GM12864 (cell line): ENCODE results near the gene COPB2.

Experiments used
- DNase-seq: peaks from one replicate; pipeline ENCODE4 v3.0.0-alpha.2; 2011; ENCODE audit warnings: low read depth
- H3K4me3 ChIP-seq: 2 replicates; pipeline ENCODE4 v1.5.1; 2011; ENCODE audit warnings: mild to moderate bottlenecking, low read depth, low read length, control low read depth
- TF ChIP-seq, protein P1 (sequence below): IDR thresholded peaks from 2 replicates; pipeline ENCODE4 v1.5.1; 2011; ENCODE audit warnings: low read depth, mild to moderate bottlenecking, moderate library complexity, low read length, control low read depth, inconsistent platforms; ENCODE audit errors: missing control alignments

Gene COPB2

DNA sequence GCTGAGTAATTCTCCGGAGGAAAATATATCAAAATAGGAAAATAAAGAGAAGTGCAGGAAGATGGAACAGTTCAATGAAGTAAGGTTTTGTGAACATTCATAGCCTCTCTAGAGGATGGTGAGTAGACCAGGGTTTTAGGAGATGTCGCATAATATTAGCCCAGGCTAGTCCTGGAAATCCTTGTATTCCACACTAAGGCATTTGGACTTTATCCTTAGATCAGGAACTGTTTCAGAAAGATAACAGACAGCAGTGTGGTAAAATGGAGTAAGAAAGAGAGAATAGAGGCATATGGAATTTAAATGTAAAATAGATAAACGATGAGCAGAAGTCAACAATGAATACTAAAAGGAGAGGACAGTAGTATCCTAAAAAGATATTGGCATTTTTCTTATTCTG, 12.1 kb downstream of the COPB2 start:
- no peak for DNase-seq
- H3K4me3 ChIP-seq: no peak overlapping the region
- TF ChIP-seq, protein P1, sequence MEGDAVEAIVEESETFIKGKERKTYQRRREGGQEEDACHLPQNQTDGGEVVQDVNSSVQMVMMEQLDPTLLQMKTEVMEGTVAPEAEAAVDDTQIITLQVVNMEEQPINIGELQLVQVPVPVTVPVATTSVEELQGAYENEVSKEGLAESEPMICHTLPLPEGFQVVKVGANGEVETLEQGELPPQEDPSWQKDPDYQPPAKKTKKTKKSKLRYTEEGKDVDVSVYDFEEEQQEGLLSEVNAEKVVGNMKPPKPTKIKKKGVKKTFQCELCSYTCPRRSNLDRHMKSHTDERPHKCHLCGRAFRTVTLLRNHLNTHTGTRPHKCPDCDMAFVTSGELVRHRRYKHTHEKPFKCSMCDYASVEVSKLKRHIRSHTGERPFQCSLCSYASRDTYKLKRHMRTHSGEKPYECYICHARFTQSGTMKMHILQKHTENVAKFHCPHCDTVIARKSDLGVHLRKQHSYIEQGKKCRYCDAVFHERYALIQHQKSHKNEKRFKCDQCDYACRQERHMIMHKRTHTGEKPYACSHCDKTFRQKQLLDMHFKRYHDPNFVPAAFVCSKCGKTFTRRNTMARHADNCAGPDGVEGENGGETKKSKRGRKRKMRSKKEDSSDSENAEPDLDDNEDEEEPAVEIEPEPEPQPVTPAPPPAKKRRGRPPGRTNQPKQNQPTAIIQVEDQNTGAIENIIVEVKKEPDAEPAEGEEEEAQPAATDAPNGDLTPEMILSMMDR: no peak

DNA sequence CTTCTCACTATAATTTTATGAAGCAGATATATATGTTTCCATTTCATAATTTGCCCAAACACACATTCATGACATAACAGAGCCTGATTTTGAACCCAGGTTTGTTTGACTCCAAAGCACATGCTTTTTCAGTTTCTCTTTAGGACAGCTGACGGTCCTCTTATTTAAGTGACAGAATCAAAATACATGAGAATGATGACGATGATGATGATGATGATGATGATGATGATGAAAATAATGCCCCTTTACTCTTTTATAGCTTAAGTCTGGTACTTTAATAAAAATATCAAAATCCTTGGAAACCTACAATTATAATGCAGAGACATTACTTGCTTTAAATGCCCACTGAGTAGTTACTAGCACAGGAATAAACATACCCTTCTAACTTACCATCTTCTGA, 15.3 kb downstream of the COPB2 start:
- no peak for DNase-seq
- TF ChIP-seq, protein P1: no peak

DNA sequence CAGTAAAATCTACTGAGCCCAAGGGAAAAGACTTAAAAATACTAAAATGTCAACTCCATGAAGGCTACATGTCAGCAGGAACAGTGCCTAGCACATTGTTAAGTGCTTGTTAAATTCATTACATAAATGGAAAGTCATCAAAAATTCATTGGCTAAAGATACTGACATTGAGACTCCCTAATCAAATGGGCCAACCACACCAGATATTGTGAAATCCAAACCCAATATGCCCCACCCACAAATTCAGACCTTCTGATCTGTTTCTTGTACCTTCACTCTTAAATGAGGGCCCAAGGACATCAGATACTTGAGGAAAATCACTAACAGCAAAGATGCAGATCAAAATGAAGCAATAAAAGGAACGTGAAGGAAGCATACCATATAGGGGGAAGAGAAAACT, 24.9 kb downstream of the COPB2 start:
- no peak for DNase-seq
- H3K4me3 ChIP-seq: no peak overlapping the region
- TF ChIP-seq, protein P1: no peak

More for the DNA sequence above, 15.3 kb downstream of the COPB2 start:
- H3K4me3 ChIP-seq: no peak overlapping the region

DNA sequence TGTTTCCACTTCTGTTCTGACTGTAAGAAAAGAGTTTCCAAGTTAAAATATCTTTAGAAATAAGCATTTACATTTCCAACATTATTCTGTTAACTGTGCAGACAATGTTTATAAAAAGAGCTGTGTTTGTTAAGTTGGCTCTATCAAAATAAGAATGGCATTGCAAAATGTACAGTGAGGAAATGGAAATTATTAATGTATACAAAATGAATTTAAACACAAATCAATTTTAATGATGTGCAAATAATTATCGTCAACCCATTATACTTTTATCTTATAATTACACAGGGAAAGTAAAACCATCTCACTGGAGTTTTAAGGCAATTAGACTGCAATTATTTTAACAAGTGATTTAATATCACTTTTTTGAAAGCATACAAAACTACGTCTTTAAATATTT, 28.2 kb downstream of the COPB2 start:
- no peak for DNase-seq
- TF ChIP-seq, protein P1: no peak
- H3K4me3 ChIP-seq: no peak overlapping the region

DNA sequence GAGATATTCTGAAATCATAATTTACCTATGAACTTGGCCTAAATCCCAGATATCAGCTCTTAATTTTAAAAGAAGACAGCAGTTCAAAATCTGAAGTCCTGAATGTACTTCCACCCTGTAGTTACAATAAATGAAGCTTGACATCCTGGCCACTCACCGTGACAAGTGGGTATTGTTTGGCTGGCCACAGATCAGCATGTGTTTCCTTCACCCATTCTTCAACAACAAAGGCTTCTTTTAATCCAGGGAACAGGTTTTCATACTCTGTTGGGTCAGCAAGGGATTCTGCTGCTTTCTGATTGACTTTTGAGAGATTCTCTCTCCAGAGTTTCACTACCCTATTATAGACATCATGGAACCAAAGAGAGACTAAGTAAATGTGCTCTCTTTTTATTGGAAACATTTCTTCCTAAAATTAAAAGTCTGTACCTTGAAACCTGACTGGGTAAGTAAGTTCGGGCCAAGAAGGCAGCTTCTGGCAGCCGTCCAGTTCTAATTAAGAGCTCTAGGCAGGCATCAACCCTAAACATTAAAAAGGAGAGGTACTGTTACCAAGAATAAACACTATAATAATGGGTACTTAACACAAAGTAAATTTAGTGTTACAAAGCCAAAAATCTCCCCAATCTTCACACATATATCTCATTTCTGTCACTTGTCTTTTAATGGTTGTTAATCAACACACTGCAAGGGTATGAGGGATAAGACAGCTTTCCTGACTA, 30.4 kb downstream of the COPB2 start:
- TF ChIP-seq, protein P1: no peak
- no peak overlapping the region for H3K4me3 ChIP-seq
- DNase-seq: no peak

DNA sequence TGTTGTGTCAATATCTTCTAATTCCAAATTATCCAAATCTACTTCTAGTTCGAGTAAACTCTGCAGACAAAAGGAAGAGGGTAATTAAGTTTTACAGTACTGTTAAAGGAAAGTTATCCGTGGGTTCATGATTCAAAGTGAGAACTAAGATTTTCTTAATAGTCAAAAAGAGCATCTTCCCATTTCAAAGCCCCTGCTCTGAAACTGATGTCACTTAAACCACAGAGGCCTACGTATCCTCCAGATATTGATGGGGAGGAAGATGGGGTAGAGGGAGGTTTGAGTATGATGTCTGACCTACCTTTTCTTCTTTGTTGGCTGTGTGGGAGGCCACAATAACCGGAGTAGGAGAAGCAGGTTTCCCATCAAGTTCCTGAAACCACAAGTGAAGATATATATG, 31.5 kb downstream of the COPB2 start:
- DNase-seq: no peak
- TF ChIP-seq, protein P1: no peak
- no peak overlapping the region for H3K4me3 ChIP-seq

DNA sequence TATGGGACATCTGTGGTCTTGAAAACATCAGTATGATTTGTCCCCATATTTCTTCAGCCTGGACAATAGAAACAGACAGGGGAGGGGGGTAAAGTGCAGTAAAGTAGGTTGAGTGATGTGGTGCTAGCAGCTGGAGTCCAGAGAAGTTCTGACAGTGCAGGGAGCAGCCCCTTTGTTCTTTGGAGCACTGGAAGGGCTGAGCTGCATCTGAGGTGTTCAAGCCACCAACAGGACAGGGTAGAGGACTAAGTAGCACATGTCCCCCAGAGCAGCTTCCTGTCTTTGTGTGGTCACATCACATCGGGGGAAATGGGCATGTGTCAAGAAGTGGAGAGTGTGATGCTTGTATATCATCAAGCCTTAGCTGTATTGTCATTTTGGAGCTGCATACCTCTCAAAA, 33.6 kb downstream of the COPB2 start:
- TF ChIP-seq, protein P1: no peak
- H3K4me3 ChIP-seq: no peak overlapping the region

More for the DNA sequence above, 33.6 kb downstream of the COPB2 start:
- no peak for DNase-seq
